NCI-H1694 treated with DMSO at 0.1 percent for 48 hours (cell line): Measurements from ENCODE around the gene SFN.
A peak's percentile ranks its signal among the peaks of the same experiment; 100 is the strongest.
"Not testable (repeated sequence)": the region's sequence is repeated elsewhere in the genome, so short reads cannot be mapped to it uniquely, and the experiment has no call there.

Source experiments
- DNase-seq: peaks from one replicate; lab custom pipeline; 2025; lab: John Stamatoyannopoulos, UW

The SFN gene

GRCh38 chr1:26839339-26839722, 23.6 kb upstream of the SFN start:
- no peak for DNase-seq

- no peak for DNase-seq
These were observed 23.2 kb upstream of the SFN start for GRCh38 chr1:26839779-26840178.

- no peak for DNase-seq
These were observed 18.3 kb upstream of the SFN start for GRCh38 chr1:26844424-26845196.

- DNase-seq: not testable (repeated sequence)
These were observed 15.1 kb upstream of the SFN start for GRCh38 chr1:26847826-26848225.

GRCh38 chr1:26848499-26848898, 14.4 kb upstream of the SFN start:
- no peak for DNase-seq

GRCh38 chr1:26848941-26849774, 13.8 kb upstream of the SFN start:
- DNase-seq: no peak

GRCh38 chr1:26851106-26851684, 11.8 kb upstream of the SFN start:
- no peak for DNase-seq

- DNase-seq: no peak
These were observed 10.2 kb upstream of the SFN start for GRCh38 chr1:26852701-26853100.

GRCh38 chr1:26853156-26853555, 9.8 kb upstream of the SFN start:
- peak; percentile 26 for DNase-seq

GRCh38 chr1:26853600-26853999, 9.3 kb upstream of the SFN start:
- DNase-seq: no peak

- no peak for DNase-seq
These were observed 8.0 kb upstream of the SFN start for GRCh38 chr1:26854906-26855305.

GRCh38 chr1:26855636-26856035, 7.3 kb upstream of the SFN start:
- no peak for DNase-seq

GRCh38 chr1:26856181-26856580, 6.8 kb upstream of the SFN start:
- no peak for DNase-seq

- no peak for DNase-seq
These were observed 6.1 kb upstream of the SFN start for GRCh38 chr1:26856604-26857469.

GRCh38 chr1:26857473-26858060, 5.4 kb upstream of the SFN start:
- DNase-seq: no peak

GRCh38 chr1:26858160-26858559, 4.8 kb upstream of the SFN start:
- DNase-seq: no peak

GRCh38 chr1:26858891-26859640, 3.9 kb upstream of the SFN start:
- DNase-seq: no peak

- no peak for DNase-seq
These were observed 1.7 kb upstream of the SFN start for GRCh38 chr1:26861286-26861701.

- DNase-seq: no peak
These were observed 1.0 kb upstream of the SFN start for GRCh38 chr1:26861889-26862378.

- DNase-seq: no peak
These were observed 732 bp downstream of the SFN start for GRCh38 chr1:26863685-26864077.
